A673 (cell line): Measurements from ENCODE around the gene SAG.

Source experiments
- EZH2 ChIP-seq: fragments of 200-600 bp; sonication (generic); IDR thresholded peaks from 2 replicates; pipeline ENCODE4 v1.6.1; 2017; ENCODE audit warnings: borderline replicate concordance, low read depth, mild to moderate bottlenecking, mixed read lengths, antibody characterized with exemption, low read length; ENCODE audit not compliant: poor library complexity, severe bottlenecking
- TF ChIP-seq, protein P1 (sequence below): fragments of 300-800, 200-600 bp; sonication (generic); conservative IDR thresholded peaks from 2 replicates; pipeline ENCODE4 v1.5.1; 2017; ENCODE audit warnings: low read depth, mild to moderate bottlenecking, antibody characterized with exemption, low read length, moderate library complexity, mixed read lengths

- TF ChIP-seq, protein P1, sequence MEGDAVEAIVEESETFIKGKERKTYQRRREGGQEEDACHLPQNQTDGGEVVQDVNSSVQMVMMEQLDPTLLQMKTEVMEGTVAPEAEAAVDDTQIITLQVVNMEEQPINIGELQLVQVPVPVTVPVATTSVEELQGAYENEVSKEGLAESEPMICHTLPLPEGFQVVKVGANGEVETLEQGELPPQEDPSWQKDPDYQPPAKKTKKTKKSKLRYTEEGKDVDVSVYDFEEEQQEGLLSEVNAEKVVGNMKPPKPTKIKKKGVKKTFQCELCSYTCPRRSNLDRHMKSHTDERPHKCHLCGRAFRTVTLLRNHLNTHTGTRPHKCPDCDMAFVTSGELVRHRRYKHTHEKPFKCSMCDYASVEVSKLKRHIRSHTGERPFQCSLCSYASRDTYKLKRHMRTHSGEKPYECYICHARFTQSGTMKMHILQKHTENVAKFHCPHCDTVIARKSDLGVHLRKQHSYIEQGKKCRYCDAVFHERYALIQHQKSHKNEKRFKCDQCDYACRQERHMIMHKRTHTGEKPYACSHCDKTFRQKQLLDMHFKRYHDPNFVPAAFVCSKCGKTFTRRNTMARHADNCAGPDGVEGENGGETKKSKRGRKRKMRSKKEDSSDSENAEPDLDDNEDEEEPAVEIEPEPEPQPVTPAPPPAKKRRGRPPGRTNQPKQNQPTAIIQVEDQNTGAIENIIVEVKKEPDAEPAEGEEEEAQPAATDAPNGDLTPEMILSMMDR: no peak
- TF ChIP-seq EZH2: no peak
Observed at GRCh38 chr2:233375490-233376314, 68.1 kb downstream of the SAG start.
